Skeletal muscle tissue (tissue), 4 donors: ENCODE data around the gene CTNNA1. TPM values are rescaled to one million over a fixed set of nuclear protein-coding genes. Genes with fewer than 3 reads are reported as not detected.

Experiments used
- H3K27ac ChIP-seq: one replicate; pipeline ENCODE4 v1.7.0; 2013; ENCODE audit warnings: mild to moderate bottlenecking, low read depth, low read length, inconsistent platforms
- H3K27me3 ChIP-seq, 3 donors: one replicate each; pipeline ENCODE4 v1.7.0; 2013; ENCODE audit warnings: low read length in 3 of 3; ENCODE audit not compliant: control insufficient read depth in 3 of 3, insufficient read depth in 3 of 3
- H3K36me3 ChIP-seq, 3 donors: one replicate each; pipeline ENCODE4 v1.7.0; 2013; ENCODE audit warnings: low read length in 3 of 3; ENCODE audit not compliant: control insufficient read depth in 3 of 3, insufficient read depth in 3 of 3
- H3K4me1 ChIP-seq, 3 donors: one replicate each; pipeline ENCODE4 v1.7.0; 2013; ENCODE audit warnings: low read length in 3 of 3, mild to moderate bottlenecking in 3 of 3; ENCODE audit not compliant: control insufficient read depth in 3 of 3, insufficient read depth in 3 of 3
- H3K4me3 ChIP-seq, 3 donors: one replicate each; pipeline ENCODE4 v1.7.0; 2013; ENCODE audit warnings: low read length in 3 of 3
- H3K9ac ChIP-seq, 3 donors: one replicate each; pipeline ENCODE4 v1.7.0; 2013; ENCODE audit warnings: low read length in 3 of 3, mild to moderate bottlenecking in 3 of 3, moderate library complexity in 2 of 3, low read depth in 1 of 3
- H3K9me3 ChIP-seq, 3 donors: one replicate each; pipeline ENCODE4 v1.7.0; 2013; ENCODE audit warnings: low read length in 3 of 3; ENCODE audit not compliant: control insufficient read depth in 3 of 3
- total RNA-seq: library from RNA; depleted of rRNA; stranded (reverse); fragments of >200 nt; gene quantifications from one replicate; pipeline ENCODE4 v1.2.3, GENCODE V29; 2014
- donor health status: Osteomylitis.

Gene CTNNA1
- total RNA-seq, 1 donor from 2014 or later, result 375 TPM

DNA sequence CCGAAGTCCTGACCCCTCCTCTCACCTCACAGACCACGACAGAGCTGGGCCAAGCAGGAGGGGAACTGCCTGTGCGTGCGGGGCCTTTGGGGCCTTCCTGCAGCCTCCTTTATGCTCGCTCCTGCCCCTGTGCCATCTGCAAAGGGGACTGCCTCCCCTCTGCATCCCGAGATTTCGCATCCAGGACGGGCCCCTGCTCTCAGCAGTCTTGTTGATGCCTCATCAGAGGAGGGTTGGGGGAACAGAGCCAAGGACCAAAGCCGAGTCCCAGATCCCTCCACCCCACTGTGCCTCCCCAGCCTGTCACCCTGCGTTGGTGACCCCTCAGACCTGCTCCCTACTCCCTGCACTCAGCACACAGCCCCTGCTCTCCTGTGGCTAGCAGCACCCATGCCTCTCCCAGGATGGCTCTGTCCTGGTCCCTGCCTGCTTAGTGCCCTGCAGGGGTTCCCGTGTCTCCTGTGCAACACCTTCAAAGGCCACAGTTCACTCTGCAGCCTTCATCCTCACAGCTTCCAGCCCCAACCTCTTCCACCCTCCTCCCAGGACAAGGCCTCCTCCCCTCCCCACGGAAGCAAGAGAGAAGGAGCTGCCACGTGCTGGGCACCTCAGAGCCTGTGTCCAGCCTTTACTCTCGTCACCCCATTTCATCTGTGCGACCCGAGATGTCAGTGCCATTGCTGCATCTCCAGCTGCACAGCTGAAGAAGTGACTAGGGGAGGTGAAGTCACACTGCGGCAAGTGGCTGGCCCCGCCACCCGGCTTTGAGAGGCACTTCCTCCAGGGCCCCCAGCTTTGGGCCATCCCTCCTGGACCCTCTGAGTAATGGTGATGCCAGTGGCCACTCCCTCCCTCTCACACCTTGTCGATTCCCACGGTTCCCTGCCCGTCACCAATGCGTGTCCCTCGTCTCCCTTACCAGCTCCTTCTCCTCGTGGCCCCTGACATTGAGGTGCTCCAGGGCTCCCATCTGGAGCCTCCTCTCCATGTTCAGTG, 184.5 kb downstream of the CTNNA1 start:
- Histone ChIP-seq H3K4me1 (peaks cover 0 to 8% (median 5%) of the 10 kb centered on the region in 3 donors), H3K9ac (no peak overlapping the region), H3K27ac (no peak overlapping the region), H3K36me3 (peaks cover 13 to 34% (median 26%) of the 10 kb centered on the region in 3 donors), H3K9me3 (no peaks in the 10 kb centered on the region), H3K27me3 (no peaks in the 10 kb centered on the region), H3K4me3 (no peak overlapping the region)

DNA sequence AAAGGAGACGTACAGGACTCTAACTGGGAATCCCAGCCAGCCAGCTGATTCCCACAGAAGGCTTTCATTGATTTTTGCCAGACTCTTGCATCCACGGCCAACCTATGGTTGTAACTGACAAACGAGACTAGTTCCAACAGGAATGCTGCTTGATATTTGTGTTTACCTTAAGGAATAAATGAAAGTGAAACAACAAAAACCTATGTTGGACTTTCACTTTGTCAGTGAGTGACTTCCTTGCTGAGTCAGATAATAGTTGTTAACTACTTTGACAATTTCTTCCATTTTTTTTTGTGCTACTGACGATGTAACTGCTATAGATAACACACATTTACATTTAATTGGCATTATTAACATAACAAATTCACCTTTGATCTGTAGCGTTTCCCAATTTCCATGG, 185.3 kb downstream of the CTNNA1 start:
- no peak overlapping the region for H3K27ac ChIP-seq
- H3K9me3 ChIP-seq, result no peaks in the 10 kb centered on the region
- no peak overlapping the region for H3K9ac ChIP-seq
- no peaks in the 10 kb centered on the region for H3K27me3 ChIP-seq
- H3K4me3 ChIP-seq, result no peak overlapping the region
- peaks cover 0 to 8% (median 5%) of the 10 kb centered on the region in 3 donors for H3K4me1 ChIP-seq
- H3K36me3 ChIP-seq, result peaks cover 5 to 26% (median 17%) of the 10 kb centered on the region in 3 donors

DNA sequence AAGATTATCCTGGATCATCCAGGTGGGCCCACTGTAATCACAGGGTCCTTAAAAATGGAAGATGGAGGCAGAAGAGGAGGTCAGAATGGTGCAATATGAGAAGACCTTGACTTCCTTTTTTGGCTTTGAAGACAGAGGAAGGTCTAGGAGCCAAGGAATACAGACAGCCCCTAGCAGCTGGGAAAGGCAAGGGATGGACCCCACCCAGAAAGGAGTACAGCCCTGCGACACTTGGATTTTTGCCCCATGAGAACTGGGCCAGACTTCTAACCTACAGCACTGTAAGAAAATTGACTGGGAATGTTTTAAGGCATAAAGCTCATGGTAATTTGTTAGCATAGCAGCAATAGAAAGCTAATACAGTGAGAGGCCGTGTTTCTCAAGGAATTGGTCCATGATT, 188.8 kb downstream of the CTNNA1 start:
- H3K9me3 ChIP-seq, result no peaks in the 10 kb centered on the region
- no peak overlapping the region for H3K9ac ChIP-seq
- no peak overlapping the region for H3K4me3 ChIP-seq
- H3K36me3 ChIP-seq, result peaks cover 9 to 13% (median 11%) of the 10 kb centered on the region in 3 donors
- no peak overlapping the region for H3K27ac ChIP-seq
- no peaks in the 10 kb centered on the region for H3K27me3 ChIP-seq
- peaks cover 0 to 6% (median under 1%) of the 10 kb centered on the region in 3 donors for H3K4me1 ChIP-seq

DNA sequence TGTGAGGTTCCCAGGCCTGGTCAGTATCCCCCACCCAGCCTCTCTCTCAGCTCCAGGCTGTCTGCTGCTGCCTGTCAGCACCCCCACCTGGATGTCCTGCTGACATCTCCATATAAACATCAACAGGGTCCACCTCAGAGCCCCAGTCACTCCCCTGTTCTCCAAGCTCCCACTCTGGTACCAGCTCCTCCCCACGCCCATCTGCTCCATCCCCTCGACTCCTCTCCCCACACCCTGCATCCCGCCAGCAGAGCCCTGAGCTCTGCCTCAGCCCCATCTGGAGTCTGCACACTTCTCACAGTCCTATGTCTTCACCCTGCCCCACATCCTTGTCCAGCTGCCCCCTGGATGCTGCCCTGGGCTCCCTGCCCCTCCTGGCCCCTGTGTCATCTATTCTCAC, 189.6 kb downstream of the CTNNA1 start:
- Histone ChIP-seq H3K4me1 (peaks cover 0 to 3% (median 2%) of the 10 kb centered on the region in 3 donors), H3K27ac (no peak overlapping the region), H3K9ac (no peak overlapping the region), H3K9me3 (no peaks in the 10 kb centered on the region), H3K36me3 (peaks cover 12 to 18% (median 17%) of the 10 kb centered on the region in 3 donors), H3K4me3 (no peak overlapping the region), H3K27me3 (no peaks in the 10 kb centered on the region)

DNA sequence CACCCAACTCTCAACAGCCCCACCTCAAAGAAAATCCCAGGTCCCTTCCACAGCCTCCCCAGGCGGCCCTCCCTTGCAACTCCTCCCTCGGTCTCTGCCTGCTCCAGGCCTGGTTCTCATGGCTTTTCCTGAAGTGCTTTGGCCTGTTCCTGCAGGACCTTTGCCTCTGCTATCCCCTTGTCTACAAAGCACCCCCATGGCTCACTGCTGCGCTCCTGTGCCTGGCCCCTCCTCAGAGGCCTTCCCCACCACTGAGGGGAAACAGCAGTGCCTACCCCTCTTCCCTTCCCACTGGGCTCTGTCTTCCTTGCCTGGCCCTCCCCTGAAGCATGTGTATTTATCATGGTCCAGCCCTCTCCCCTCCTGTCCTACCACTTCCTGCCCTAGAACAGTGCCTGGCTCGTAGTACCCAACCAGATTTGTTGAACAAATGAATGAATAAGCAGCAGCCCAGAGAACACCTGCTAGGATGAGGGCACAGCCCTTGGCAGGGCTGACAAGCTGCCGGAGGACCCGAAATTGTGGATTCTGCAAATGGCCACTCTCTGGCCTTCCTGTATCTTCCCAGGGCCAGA, 190.5 kb downstream of the CTNNA1 start:
- Histone ChIP-seq H3K27ac (no peak overlapping the region), H3K36me3 (peaks cover 12 to 18% (median 17%) of the 10 kb centered on the region in 3 donors), H3K27me3 (no peaks in the 10 kb centered on the region), H3K9ac (peak overlapping the region in 1 of 3 donors; percentile 33), H3K4me3 (no peak overlapping the region), H3K4me1 (peaks cover 0 to 10% (median 8%) of the 10 kb centered on the region in 3 donors), H3K9me3 (no peaks in the 10 kb centered on the region)

DNA sequence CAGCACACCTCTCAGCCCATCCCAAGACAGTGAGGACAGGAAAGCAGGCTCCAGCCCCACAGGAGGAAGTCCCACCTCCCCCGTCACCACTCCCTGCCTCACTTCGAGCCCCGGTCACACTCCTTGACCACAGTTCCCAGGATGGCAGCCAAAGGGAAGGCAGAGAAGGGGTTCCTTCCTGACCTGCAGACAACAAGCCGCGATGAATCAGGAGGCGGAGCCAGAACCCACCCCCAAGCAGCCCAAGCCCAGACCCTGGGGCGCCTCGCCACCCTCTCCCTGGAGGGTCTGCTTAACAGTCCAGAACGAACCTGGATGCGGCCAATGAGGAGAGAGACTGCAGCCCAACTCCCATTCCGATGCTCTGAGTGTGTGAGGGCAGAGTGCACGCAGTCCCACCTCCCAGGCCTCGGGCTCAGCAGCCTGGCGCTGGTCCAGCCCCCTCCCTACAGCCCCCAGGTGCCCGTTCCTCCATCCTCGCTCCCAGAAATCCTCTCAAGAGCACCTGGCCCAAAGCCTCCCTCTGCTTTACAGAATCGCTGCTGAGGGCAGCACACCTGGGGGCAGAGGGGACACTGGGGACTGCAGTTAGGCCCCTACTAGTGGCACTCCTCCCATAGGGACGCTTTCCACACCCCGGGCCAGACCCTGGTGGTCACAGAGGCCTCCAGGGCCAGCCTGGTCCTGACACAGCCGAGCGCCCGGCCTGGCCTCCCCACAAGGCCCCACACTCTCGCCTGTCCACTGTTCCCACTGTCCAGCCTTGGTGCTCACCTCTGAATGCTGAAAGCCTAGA, 191.5 kb downstream of the CTNNA1 start:
- peaks cover 12 to 18% (median 17%) of the 10 kb centered on the region in 3 donors for H3K36me3 ChIP-seq
- H3K4me1 ChIP-seq, result peaks cover 0 to 19% (median 8%) of the 10 kb centered on the region in 3 donors
- H3K9me3 ChIP-seq, result no peaks in the 10 kb centered on the region
- H3K27me3 ChIP-seq, result no peaks in the 10 kb centered on the region
- no peak overlapping the region for H3K9ac ChIP-seq
- no peak overlapping the region for H3K27ac ChIP-seq
- H3K4me3 ChIP-seq, result no peak overlapping the region

DNA sequence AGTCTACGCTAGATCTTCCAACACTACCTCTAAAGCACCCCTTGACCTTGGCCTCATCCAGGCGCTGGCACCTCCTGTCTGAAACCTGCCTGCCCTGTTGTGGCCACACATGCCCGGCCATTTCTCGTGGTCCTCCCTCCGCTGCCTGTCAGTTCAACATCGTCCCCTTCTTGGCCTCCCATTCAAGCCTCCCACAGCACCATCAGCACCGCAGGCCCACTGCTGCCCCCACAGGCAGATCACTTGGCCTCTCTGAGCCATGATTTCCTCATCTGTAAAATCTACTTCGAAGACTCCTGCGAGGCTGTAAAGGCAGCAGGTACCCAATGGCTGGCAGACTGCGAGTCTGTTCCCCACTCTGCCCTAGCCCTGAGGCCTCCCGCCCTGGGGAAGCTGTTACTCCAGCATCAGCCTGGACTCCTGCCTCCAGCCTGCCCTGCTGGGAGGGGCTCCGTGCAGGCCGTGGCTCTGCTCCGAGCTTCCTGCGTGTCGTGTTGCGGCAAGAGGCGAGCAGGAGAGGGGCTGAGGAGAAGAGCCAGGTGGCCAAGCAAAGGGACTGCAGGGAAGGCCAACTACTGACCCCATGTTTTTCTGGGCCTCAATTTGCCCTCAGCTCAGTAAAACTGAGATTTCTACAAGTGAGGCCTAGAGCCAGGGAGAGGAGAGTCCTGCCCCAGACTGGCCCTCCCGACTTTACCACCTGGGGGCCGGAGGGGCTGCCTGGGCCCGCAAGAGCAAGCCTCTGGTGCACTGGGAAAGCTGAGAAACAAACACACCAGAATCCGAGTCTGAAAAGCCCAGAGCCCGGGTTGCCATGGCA, 192.4 kb downstream of the CTNNA1 start:
- no peaks in the 10 kb centered on the region for H3K9me3 ChIP-seq
- no peaks in the 10 kb centered on the region for H3K27me3 ChIP-seq
- H3K9ac ChIP-seq, result no peak overlapping the region
- H3K36me3 ChIP-seq, result peaks cover 12 to 18% (median 17%) of the 10 kb centered on the region in 3 donors
- peaks cover 5 to 28% (median 14%) of the 10 kb centered on the region in 3 donors for H3K4me1 ChIP-seq
- H3K4me3 ChIP-seq, result no peak overlapping the region
- H3K27ac ChIP-seq, result no peak overlapping the region

DNA sequence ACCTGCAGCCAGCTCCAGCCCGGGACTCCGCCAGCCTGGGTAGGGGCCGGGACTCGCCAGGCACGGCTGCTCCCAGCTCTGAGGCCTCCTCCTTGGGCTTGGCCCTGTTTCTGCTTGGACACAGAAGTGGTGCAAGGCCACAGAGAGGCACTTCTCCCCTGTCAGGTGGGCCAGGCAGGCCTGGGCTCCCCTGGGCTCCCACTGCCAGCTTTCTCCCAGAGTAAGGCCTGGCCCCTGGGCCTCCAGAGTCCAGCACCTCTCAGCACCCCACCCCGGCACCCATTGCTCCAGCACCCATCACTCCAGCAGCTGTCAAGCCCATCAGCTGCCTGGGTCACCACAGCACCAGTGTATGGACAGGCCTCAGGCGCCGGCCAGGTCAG, 193.0 kb downstream of the CTNNA1 start:
- no peaks in the 10 kb centered on the region for H3K9me3 ChIP-seq
- no peak overlapping the region for H3K4me3 ChIP-seq
- peaks cover 5 to 34% (median 20%) of the 10 kb centered on the region in 3 donors for H3K4me1 ChIP-seq
- H3K27ac ChIP-seq, result no peak overlapping the region
- peaks cover 14 to 21% (median 20%) of the 10 kb centered on the region in 3 donors for H3K36me3 ChIP-seq
- H3K27me3 ChIP-seq, result no peaks in the 10 kb centered on the region
- H3K9ac ChIP-seq, result peak overlapping the region in 1 of 3 donors; percentile 16
